GM23338 (cell line): ENCODE measurements around the gene FAM89B. TPM values are rescaled to one million over a fixed set of nuclear protein-coding genes. Genes with fewer than 3 reads are reported as not detected.

Experiments used
- ATAC-seq: fragments of 200-7000 bp; cut with Tn5 transposase; 3 replicates; pipeline ENCODE4 v1.9.1; 2020
- DNase-seq: peaks from one replicate; pipeline ENCODE4 v3.0.0-alpha.2; 2015; ENCODE audit warnings: low spot score
- H2AFZ ChIP-seq: fragments of 200-600 bp; sonication (generic); 2 replicates; pipeline ENCODE4 v1.8.0; 2016; ENCODE audit warnings: antibody characterized with exemption, mild to moderate bottlenecking, moderate library complexity
- H3F3A ChIP-seq: fragments of 200-600 bp; sonication (generic); replicated peaks from 2 replicates; pipeline ENCODE4 v1.8.0; 2017; ENCODE audit warnings: antibody characterized with exemption, mixed run types, low read depth
- H3K27ac ChIP-seq: fragments of 200-600 bp; sonication (generic); 2 replicates; pipeline ENCODE4 v1.6.1; 2016; ENCODE audit warnings: low read depth
- H3K27me3 ChIP-seq: fragments of 200-600 bp; sonication (generic); 2 replicates; pipeline ENCODE4 v1.8.0; 2016; ENCODE audit warnings: mild to moderate bottlenecking, mixed run types, moderate library complexity; ENCODE audit not compliant: insufficient read depth
- H3K36me3 ChIP-seq: fragments of 200-600 bp; sonication (generic); 2 replicates; pipeline ENCODE4 v1.8.0; 2016; ENCODE audit warnings: mild to moderate bottlenecking; ENCODE audit not compliant: insufficient read depth
- H3K4me1 ChIP-seq: fragments of 200-600 bp; sonication (generic); 2 replicates; pipeline ENCODE4 v1.8.0; 2016; ENCODE audit warnings: mild to moderate bottlenecking, moderate library complexity; ENCODE audit not compliant: insufficient read depth
- H3K4me2 ChIP-seq: fragments of 200-600 bp; sonication (generic); 2 replicates; pipeline ENCODE4 v1.7.1; 2017; ENCODE audit warnings: mixed run types
- H3K4me3 ChIP-seq: fragments of 200-600 bp; sonication (generic); 2 replicates; pipeline ENCODE4 v1.6.1; 2016; ENCODE audit warnings: mixed run types
- H3K79me2 ChIP-seq: fragments of 200-600 bp; sonication (generic); replicated peaks from 2 replicates; pipeline ENCODE4 v1.8.0; 2017; ENCODE audit warnings: mild to moderate bottlenecking; ENCODE audit not compliant: insufficient read depth
- H3K9me2 ChIP-seq: fragments of 200-600 bp; sonication (generic); 2 replicates; pipeline ENCODE4 v1.8.0; 2017; ENCODE audit not compliant: insufficient read depth
- H4K20me1 ChIP-seq: fragments of 200-600 bp; sonication (generic); replicated peaks from 2 replicates; pipeline ENCODE4 v1.8.0; 2017; ENCODE audit warnings: mild to moderate bottlenecking; ENCODE audit not compliant: insufficient read depth
- H3K27ac Mint-ChIP-seq: 2 replicates; pipeline ENCODE4 v1.8.0; 2020; ENCODE audit warnings: inconsistent platforms, mild to moderate bottlenecking, moderate library complexity, mixed read lengths
- H3K27me3 Mint-ChIP-seq: 3 replicates; pipeline ENCODE4 v1.8.0; 2022; ENCODE audit warnings: low read depth, mild to moderate bottlenecking, moderate library complexity, mixed read lengths, inconsistent platforms; ENCODE audit not compliant: insufficient read depth, poor library complexity
- H3K36me3 Mint-ChIP-seq: 3 replicates; pipeline ENCODE4 v1.8.0; 2021; ENCODE audit warnings: low read depth, mild to moderate bottlenecking, inconsistent platforms, moderate library complexity, mixed read lengths
- H3K4me1 Mint-ChIP-seq: 3 replicates; pipeline ENCODE4 v1.8.0; 2020; ENCODE audit warnings: mild to moderate bottlenecking, inconsistent platforms, mixed read lengths
- H3K4me3 Mint-ChIP-seq: 3 replicates; pipeline ENCODE4 v1.8.0; 2021; ENCODE audit warnings: moderate library complexity, mild to moderate bottlenecking, inconsistent platforms, mixed read lengths
- H3K9me3 Mint-ChIP-seq: 3 replicates; pipeline ENCODE4 v1.8.0; 2020; ENCODE audit warnings: moderate library complexity, mild to moderate bottlenecking, inconsistent platforms, mixed read lengths
- CREB1 ChIP-seq: fragments of 250-450 bp; sonication (Bioruptor Pico); IDR thresholded peaks from 2 replicates; pipeline ENCODE4 v1.5.0; 2020; ENCODE audit warnings: low read depth, mild to moderate bottlenecking, moderate library complexity
- CTCF ChIP-seq, 2 experiments: fragments of 200-600 bp in 1 of 2; sonication (generic) in 1 of 2; conservative IDR thresholded peaks; 2 replicates each; pipeline versions ENCODE4 v1.5.1 to v1.6.1; 2016 to 2017; ENCODE audit warnings: antibody characterized with exemption in 2 of 2, low read depth in 2 of 2, mild to moderate bottlenecking in 2 of 2, moderate library complexity in 1 of 2
- ETS1 ChIP-seq: IDR thresholded peaks from 2 replicates; pipeline ENCODE4 v1.6.1; 2016; ENCODE audit warnings: antibody characterized with exemption
- EZH2 ChIP-seq: fragments of 200-600 bp; sonication (generic); IDR thresholded peaks from one replicate; pipeline ENCODE4 v1.8.0; 2017; ENCODE audit warnings: antibody characterized with exemption, mild to moderate bottlenecking, low read depth; ENCODE audit not compliant: unreplicated experiment
- EZH2phosphoT487 ChIP-seq: fragments of 200-600 bp; sonication (generic); IDR thresholded peaks from one replicate; pipeline ENCODE4 v1.8.1; 2018; ENCODE audit warnings: antibody characterized with exemption; ENCODE audit not compliant: unreplicated experiment
- JUNB ChIP-seq: IDR thresholded peaks from one replicate; pipeline ENCODE4 v1.6.1; 2016; ENCODE audit warnings: antibody characterized with exemption; ENCODE audit not compliant: unreplicated experiment
- NANOG ChIP-seq: IDR thresholded peaks from 2 replicates; pipeline ENCODE4 v1.6.1; 2016; ENCODE audit warnings: antibody characterized with exemption, borderline replicate concordance
- POLR2AphosphoS5 ChIP-seq: IDR thresholded peaks from 2 replicates; pipeline ENCODE4 v1.6.1; 2016; ENCODE audit warnings: antibody characterized with exemption, low read depth
- REST ChIP-seq: IDR thresholded peaks from one replicate; pipeline ENCODE4 v1.6.1; 2018; ENCODE audit warnings: antibody characterized with exemption; ENCODE audit not compliant: unreplicated experiment
- STAT1 ChIP-seq: IDR thresholded peaks from one replicate; pipeline ENCODE4 v1.6.1; 2016; ENCODE audit warnings: antibody characterized with exemption; ENCODE audit not compliant: unreplicated experiment
- ZNF114 ChIP-seq: fragments of 250-450 bp; sonication (Bioruptor Pico); IDR thresholded peaks from 2 replicates; pipeline ENCODE4 v1.5.0; 2020; ENCODE audit warnings: mild to moderate bottlenecking, moderate library complexity
- ZNF331 ChIP-seq: fragments of 250-450 bp; sonication (Bioruptor Pico); IDR thresholded peaks from 2 replicates; pipeline ENCODE4 v1.5.0; 2020; ENCODE audit warnings: low read depth, mild to moderate bottlenecking, moderate library complexity
- polyA plus RNA-seq: library from polyadenylated mRNA; unstranded; fragments of >200 nt; fragmentation: Nextera tagmentation; extraction: Ambion mirVana; gene quantifications from 2 replicates; pipeline ENCODE4 v1.2.1, GENCODE V29; 2016
- total RNA-seq: library from RNA; depleted of rRNA; stranded (reverse); fragments of >200 nt; shearing (Covaris generic); gene quantifications from 2 replicates; pipeline ENCODE4 v1.2.3, GENCODE V29; 2014

FAM89B gene
- total and polyA plus RNA-seq, 2 experiments from 2014 or later = 13.0 to 18.2 TPM

- TF ChIP-seq EZH2 = no peak
- no peak for TF ChIP-seq ZNF114 (CRISPR knock-in tag)
- TF ChIP-seq POLR2AphosphoS5 = no peak
- TF ChIP-seq REST = no peak
- no peak for TF ChIP-seq STAT1
- TF ChIP-seq NANOG = no peak
- no peak for TF ChIP-seq JUNB
- no peak for TF ChIP-seq CREB1
- TF ChIP-seq ETS1 = no peak
- no peak for TF ChIP-seq CTCF (conservative IDR thresholded peaks at IDR 0.05; ENCODE audit: low read depth in 2 of 2)
These were observed 37.3 kb downstream of the FAM89B start (continued) for GRCh38 chr11:65609665-65610064.

GRCh38 chr11:65610404-65610803, 38.1 kb downstream of the FAM89B start:
- ATAC-seq = no peak
- Mint-ChIP-seq H3K9me3 (no peaks in the 10 kb centered on the region), H3K4me1 (peaks cover 17% of the 10 kb centered on the region), H3K27me3 (peaks cover 22% of the 10 kb centered on the region), H3K27ac (no peak overlapping the region; the same call in 1 of the 2 replicates), H3K36me3 (peaks cover 8% of the 10 kb centered on the region; the same call in 2 of the 3 replicates), H3K4me3 (no peak overlapping the region; the same call in 2 of the 3 replicates)
- H3K36me3 ChIP-seq = no peaks in the 10 kb centered on the region
- no peak overlapping the region for H3K27ac ChIP-seq
- H3K4me3 ChIP-seq = no peak overlapping the region
- H3K9me2 ChIP-seq = no peaks in the 10 kb centered on the region
- no peak for DNase-seq
- no peaks in the 10 kb centered on the region for H3K27me3 ChIP-seq
- H3K4me1 ChIP-seq = peaks cover 21% of the 10 kb centered on the region
- no peak overlapping the region for H2AFZ ChIP-seq
- H3K4me2 ChIP-seq = no peak overlapping the region
- H3K79me2 ChIP-seq = peaks cover 11% of the 10 kb centered on the region; the same call in 1 of the 2 replicates
- H3F3A ChIP-seq = peaks cover 21% of the 10 kb centered on the region
- no peaks in the 10 kb centered on the region; the same call in 1 of the 2 replicates for H4K20me1 ChIP-seq
- TF ChIP-seq STAT1 = no peak
- no peak for TF ChIP-seq NANOG
- TF ChIP-seq EZH2 = no peak
- no peak for TF ChIP-seq ZNF331 (CRISPR knock-in tag)
- TF ChIP-seq EZH2phosphoT487 = no peak
- no peak for TF ChIP-seq POLR2AphosphoS5
- TF ChIP-seq CTCF (conservative IDR thresholded peaks at IDR 0.05; ENCODE audit: low read depth in 2 of 2) = no peak
